GM12878 (cell line): ENCODE results near the gene SETSIP.

ENCODE experiments used
- E2F4 ChIP-seq: IDR thresholded peaks from 2 replicates; pipeline ENCODE4 v1.6.1; 2012; ENCODE audit warnings: low read depth, low read length, improper control_type of control experiment
- EP300 ChIP-seq, 2 experiments: fragments of 150-350 bp in 1 of 2; IDR thresholded peaks; 2 replicates each; pipeline ENCODE4 v1.6.1; 2011 to 2012; ENCODE audit warnings: low read depth in 2 of 2, low read length in 2 of 2, borderline replicate concordance in 1 of 2, improper control_type of control experiment in 1 of 2, inconsistent platforms in 1 of 2; ENCODE audit not compliant: control insufficient read depth in 1 of 2
- EZH2 ChIP-seq: IDR thresholded peaks from 2 replicates; pipeline ENCODE4 v1.6.1; 2012; ENCODE audit warnings: low read depth, mild to moderate bottlenecking, control low read depth, inconsistent platforms, low read length, borderline replicate concordance; ENCODE audit not compliant: control insufficient read depth
- MTA3 ChIP-seq: IDR thresholded peaks from 2 replicates; pipeline ENCODE4 v1.6.1; 2012; ENCODE audit warnings: low read length, inconsistent platforms, borderline replicate concordance
- POLR2A ChIP-seq: IDR thresholded peaks from 2 replicates; pipeline ENCODE4 v1.6.1; 2011; ENCODE audit warnings: low read depth, mild to moderate bottlenecking, low read length
- RCOR1 ChIP-seq: conservative IDR thresholded peaks from 2 replicates; pipeline ENCODE4 v1.6.1; 2012; ENCODE audit warnings: low read depth, low read length, improper control_type of control experiment
- RFX5 ChIP-seq: IDR thresholded peaks from 2 replicates; pipeline ENCODE4 v1.6.1; 2011; ENCODE audit warnings: low read depth, low read length, improper control_type of control experiment
- ZBED1 ChIP-seq: IDR thresholded peaks from 2 replicates; pipeline ENCODE4 v1.6.1; 2016; ENCODE audit warnings: borderline replicate concordance
- ZNF384 ChIP-seq: IDR thresholded peaks from 2 replicates; pipeline ENCODE4 v1.6.1; 2012; ENCODE audit warnings: low read depth, mild to moderate bottlenecking, low read length, improper control_type of control experiment, borderline replicate concordance

DNA sequence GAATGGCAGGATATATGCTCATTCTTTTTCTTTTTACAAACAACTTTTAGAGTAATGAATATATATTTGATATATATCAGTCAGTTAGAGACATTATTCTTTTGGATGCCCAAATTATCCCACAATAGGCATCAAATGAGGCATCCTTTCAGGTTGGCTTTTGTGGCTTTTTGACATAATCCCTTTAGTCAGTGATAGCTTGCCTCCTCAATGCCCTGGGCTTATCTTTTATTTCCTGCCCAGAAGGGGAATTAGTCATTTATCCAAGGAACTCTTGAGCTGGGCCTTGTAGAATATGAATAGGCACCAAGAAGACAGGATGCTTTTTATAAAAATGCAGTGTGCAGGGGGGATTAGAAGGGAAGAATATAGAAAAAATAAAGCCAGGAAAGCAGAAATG is 23.3 kb downstream of the SETSIP start:
- TF ChIP-seq RCOR1: no peak
- TF ChIP-seq EZH2: no peak
- TF ChIP-seq E2F4: no peak
- TF ChIP-seq ZNF384: no peak
- TF ChIP-seq EP300 (IDR thresholded peaks at IDR 0.05; ENCODE audit: borderline replicate concordance in 1 of 2, control insufficient read depth in 1 of 2, low read depth in 2 of 2, low read length in 2 of 2): no peak
- TF ChIP-seq RFX5: no peak
- no peak for TF ChIP-seq ZBED1
- no peak for TF ChIP-seq POLR2A
- TF ChIP-seq MTA3: no peak
